SHP77 (cell line): ENCODE measurements around the gene MYCBPAP.
A peak's percentile ranks its signal among the peaks of the same experiment; 100 is the strongest.

Experiments
- DNase-seq, 2 experiments: peaks; one replicate each; lab custom pipeline; 2025; lab: John Stamatoyannopoulos, UW

The MYCBPAP gene

DNA sequence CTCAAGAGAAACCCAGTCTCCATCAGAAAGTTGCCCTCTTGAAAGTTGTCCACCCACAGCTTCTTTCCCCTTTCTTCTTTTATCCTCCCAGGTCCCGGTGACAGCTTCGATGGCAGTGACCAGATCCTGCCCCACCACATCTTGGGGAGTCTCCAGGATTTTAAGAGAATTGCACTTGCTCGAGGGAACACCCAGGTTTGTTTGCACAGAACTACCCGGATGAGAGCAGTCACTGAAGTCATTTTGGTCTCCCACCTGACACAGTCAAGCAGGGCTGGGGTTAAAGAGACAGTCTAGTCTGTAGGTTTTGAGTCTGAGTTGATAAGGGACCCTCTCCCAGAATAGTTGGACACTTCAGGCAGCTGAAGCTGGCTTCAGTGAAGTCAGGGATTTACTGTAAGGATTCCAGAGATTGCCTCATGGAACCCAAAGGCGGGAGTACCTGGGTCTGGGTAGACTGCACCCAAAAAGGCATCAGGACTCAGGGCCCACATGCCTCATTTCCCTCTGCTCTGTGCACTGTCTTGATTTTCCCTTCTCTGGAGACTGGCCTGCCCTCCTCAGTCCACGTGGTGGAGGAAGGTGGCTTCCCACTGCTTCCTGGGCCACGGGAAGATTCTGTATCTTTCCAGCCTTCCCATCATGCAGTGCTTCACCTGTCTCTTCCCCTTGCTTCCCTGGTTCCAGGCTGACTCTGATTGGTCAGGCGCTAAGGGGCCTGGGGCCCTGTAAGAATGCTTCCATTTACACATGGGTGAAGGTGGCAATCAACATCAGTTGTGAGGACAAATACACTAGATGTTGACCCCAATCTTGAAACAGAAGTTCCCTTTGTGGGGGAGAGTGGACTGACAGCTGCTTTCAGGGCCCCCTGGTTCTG, 9.5 kb downstream of the MYCBPAP start:
- no peak for DNase-seq

GRCh38 chr17:50518384-50519023, 10.3 kb downstream of the MYCBPAP start:
- DNase-seq = no peak

GRCh38 chr17:50519141-50519834, 11.0 kb downstream of the MYCBPAP start:
- DNase-seq = no peak

DNA sequence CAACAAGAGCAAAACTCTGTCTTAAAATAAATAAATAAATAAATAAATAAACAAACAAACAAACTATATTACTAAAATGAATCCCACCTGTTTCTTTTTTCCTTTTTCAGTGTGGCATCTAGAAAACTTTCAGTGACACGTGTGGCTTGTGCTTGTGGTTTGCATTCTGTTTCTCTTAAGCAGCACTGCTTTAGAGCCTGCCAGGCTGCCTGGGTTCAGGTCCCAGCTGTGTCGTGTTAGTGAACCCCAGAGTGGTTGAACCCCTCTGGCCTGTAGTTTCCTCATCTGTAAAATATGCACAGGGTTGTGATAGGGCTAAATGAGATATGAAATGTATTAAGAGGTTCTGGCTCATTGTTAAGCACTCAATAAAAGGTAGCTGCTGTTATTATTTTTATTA, 12.2 kb downstream of the MYCBPAP start:
- DNase-seq = no peak

- DNase-seq = no peak
Measured at GRCh38 chr17:50521514-50521913, 13.3 kb downstream of the MYCBPAP start.

GRCh38 chr17:50522766-50523165, 14.5 kb downstream of the MYCBPAP start:
- no peak for DNase-seq

DNA sequence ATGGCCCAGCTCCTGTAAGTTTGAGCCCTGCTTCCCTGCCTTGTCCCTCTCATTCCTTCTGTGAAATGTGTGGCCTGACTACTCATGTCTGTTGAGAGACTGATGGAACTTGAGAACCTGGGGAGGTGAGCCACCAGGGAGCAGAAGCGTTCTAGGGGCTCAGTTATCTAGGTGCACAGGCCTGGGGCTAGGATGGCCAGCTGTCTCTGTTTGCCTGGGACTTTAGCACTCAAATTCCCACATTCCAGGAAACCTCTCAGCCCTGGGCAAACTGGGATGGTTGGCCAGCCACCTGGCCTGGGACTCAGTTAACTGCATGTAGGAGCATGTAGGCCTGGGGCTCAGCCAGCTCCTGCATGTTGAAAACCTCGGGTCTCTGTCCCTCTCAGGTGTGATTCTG, 15.0 kb downstream of the MYCBPAP start:
- DNase-seq = no peak

DNA sequence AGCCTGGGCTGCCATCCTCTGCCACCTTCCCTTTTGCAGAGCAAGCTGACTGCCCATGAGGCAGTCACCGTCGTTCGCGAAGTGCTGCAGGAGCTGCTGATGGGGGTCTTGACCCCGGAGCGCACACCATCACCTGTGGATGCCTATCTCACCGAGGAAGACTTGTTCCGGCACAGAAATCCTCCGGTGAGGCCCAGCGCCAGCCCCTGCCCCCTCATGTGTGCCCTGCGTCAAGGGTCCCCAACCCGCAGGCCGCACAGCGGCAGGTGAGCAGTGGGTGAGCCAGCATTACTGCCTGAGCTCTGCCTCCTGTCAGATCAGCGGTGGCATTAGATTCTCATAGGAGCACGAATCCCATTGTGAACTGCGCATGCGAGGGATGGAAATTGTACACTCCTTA, 16.6 kb downstream of the MYCBPAP start:
- DNase-seq = no peak

DNA sequence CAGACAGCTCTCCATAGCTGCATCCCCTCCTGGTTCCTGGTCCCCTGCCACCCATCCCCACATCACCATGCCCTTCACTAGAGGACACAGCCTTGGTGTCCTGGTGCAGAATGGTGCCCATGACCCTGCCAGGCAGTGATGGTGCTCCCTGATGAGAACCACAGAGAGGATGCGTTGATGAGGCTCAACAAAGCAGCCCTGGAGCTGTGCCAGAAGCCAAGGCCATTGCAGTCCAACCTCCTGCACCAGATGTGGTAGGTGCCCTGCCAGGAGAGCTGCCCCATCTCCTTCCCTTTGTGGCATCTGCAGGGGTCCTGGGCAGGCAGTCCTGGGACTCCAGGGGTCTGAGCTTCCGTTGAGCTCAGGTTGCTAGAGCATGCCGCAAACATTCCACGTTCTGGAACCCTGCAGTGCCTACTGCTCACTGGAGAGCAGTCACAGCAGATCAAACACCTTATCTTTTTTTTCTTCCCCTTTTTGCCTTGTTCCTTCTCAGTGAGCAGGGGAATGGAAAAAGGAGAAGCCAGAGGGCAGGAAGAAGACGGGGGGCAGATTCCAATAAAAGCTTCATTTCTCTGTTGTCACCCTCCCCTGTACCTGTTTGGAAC, 19.0 kb downstream of the MYCBPAP start:
- no peak for DNase-seq

DNA sequence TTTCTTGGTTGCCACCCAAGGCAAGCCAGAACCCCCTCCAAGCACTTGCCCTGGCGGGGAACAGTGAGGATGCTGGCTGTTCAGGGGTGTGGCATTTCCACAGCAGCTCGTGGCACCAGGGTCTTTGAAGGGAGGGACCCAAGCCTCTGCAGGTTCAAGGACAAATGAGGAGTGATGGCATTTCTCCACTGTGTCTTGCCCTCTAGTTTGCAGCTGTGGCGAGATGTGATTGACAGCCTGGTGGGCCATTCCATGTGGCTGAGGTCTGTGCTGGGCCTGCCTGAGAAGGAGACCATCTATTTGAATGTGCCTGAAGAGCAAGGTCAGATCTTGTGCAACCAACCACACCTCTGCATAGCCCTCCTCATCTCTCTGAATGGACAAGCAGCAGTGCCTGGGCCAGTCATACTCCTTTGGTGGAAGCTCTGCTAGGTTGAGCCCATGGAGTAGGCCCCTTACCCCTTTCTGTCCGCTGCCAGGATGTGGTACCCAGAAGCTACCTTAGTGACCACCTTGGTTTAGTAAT, 19.8 kb downstream of the MYCBPAP start:
- no peak for DNase-seq

DNA sequence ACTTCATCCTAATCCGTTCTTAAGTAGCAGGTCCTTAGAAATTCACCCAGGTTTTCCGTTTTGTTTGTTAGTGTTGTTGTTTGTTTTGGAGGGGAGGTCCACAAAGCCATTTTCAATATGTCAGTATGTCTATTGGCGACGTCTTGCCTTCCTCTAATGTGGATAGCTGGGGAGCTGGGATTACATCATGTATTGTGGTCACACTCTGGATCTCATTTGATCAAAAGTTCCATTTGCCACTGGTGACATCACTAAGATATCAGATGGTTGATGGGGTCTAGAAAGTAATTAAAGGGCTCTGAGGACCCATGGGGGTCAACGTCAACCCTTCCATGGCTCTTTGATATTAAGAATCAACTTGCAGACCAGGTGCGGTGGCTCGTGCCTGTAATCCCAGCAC, 21.6 kb downstream of the MYCBPAP start:
- DNase-seq = no peak

DNA sequence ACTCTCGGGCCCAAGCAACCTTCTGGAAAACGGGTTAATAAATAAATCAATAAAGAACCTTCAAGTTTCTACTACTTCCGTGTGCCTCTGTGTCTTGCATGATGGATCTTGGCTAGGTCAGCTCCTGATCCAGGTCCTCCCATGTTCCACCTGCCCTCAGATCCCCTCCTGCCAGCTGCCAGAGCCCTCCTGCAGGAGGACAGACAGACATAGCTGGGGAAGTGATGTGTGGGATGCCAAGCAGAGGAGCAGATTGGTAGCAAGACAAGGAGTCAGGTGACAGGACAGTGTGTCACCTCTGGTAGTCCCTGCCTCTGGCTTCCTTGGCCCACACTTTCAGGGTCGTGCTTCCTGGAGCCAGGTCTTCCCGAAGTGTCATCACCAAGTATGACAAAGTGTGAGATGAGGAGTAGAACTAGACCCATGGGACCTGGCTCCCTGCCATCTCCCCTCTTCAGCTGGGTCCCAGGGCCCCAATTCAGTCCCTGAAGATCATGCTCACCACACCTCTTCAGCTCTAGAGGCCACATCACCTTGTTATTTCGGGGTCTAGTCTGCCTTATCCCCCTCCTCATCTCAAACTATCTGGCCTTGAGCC, 23.3 kb downstream of the MYCBPAP start:
- DNase-seq = no peak

GRCh38 chr17:50532452-50533024, 24.3 kb downstream of the MYCBPAP start, which contains the start of gene EPN3:
TSS of gene EPN3 (plus strand) at chr17:50532735. CDS start at chr17:50536557, 3,822 bp downstream.
- no peak for DNase-seq

- DNase-seq = no peak
Measured at GRCh38 chr17:50533185-50533584, 24.9 kb downstream of the MYCBPAP start.

DNA sequence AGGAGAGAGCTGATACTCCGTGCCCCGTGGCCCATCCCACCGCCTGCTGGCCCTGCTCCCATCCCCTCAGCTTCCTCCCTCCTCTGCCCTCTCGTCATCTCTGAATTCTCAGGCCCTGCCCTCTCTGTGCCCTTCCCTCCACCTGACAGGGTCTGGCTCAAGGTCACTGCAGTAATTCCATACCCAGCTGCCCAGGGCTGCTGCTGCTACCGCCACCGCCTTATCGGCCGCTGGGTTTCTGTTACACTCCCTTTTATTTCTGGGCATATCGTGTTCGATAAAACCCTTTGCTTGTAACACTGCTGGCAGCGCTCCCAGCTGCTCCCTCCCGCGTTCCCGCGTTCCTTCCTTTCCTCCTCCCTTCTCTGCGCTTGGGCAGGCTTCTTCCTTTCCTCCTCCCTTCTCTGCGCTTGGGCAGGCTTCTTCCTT, 25.5 kb downstream of the MYCBPAP start:
- DNase-seq = peak in 1 of 2 experiments; percentile 21

GRCh38 chr17:50534222-50534978, 26.2 kb downstream of the MYCBPAP start:
- DNase-seq = peak; percentile 26 to 34

GRCh38 chr17:50534979-50535326, 26.7 kb downstream of the MYCBPAP start:
- DNase-seq = no peak

DNA sequence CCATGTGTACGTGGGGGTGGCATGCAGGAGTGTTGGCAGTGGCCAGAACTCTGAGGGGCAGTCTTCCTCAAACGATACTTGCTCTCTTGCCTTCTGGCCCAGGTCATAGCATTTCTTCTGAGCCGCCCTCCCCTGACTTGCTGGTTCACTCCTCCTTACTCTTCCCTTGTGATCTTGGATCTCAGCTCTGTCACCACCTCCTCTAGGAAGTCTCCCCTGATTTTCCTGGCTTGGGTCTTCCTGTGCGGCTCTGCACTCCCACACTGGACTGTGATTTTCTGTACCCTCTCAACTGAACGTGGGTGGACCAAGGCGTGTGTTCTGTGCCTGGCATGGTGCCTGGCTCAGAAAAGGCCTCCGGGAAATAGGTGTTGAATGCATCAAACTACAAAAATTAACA, 27.2 kb downstream of the MYCBPAP start:
- no peak for DNase-seq

- DNase-seq = no peak
Measured at GRCh38 chr17:50536683-50537646, 28.7 kb downstream of the MYCBPAP start.
